GM12873 (cell line): ENCODE measurements around the gene FOXJ3.
A peak's percentile ranks its signal among the peaks of the same experiment; 100 is the strongest.

Experiments used
- TF ChIP-seq, protein P1 (sequence below): IDR thresholded peaks from 2 replicates; pipeline ENCODE4 v1.5.1; 2012; ENCODE audit warnings: low read depth, mild to moderate bottlenecking, moderate library complexity, low read length, control low read depth; ENCODE audit not compliant: insufficient read depth; ENCODE audit errors: missing control alignments

FOXJ3 gene

DNA sequence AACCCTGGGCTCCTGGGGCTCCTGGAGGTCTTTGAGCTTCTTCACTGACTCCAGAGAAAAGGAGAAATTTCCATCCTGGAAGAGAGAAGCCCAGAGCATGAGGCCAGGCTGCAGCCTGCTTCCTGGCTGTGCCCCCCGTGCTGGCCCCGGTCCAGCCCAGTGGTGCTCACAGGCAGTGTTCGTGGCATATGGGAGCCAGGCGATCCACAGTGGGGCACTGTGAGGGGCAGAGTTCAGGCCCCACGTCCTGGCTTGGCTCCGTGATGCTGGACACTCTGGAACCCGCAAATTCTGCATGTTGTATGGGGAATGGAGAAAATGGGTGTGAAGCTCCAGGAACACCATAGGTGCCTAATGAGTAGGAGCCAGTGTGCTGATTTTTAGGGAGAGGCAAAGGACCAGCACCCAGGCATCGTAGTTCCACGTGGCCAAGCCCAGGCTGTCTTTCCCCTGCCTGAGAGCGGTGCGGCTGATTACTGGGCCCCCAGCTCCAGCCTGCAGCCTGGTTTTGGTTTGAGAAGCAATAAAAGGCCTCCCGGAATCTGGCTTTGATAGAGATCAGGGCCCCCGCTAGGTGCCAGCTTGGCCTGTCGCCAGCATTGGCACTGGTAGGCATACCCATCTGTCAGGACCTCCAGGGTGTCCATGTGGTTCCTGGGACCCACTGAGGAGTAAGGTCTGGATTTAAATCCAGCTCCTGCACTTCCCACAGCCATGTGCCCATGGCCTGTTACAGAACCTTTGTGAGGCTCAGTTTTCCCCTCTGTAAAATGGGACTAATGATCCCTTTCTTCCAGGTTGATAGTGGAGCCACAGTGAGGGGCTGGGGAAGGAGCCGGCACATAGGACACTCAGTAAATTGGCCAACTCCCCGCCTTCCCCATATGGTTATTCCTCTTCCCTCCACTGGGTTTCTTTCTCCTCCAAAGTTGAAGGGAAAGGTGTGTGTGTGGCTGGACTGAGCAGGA is 171.2 kb downstream of the FOXJ3 start:
- TF ChIP-seq, protein P1, sequence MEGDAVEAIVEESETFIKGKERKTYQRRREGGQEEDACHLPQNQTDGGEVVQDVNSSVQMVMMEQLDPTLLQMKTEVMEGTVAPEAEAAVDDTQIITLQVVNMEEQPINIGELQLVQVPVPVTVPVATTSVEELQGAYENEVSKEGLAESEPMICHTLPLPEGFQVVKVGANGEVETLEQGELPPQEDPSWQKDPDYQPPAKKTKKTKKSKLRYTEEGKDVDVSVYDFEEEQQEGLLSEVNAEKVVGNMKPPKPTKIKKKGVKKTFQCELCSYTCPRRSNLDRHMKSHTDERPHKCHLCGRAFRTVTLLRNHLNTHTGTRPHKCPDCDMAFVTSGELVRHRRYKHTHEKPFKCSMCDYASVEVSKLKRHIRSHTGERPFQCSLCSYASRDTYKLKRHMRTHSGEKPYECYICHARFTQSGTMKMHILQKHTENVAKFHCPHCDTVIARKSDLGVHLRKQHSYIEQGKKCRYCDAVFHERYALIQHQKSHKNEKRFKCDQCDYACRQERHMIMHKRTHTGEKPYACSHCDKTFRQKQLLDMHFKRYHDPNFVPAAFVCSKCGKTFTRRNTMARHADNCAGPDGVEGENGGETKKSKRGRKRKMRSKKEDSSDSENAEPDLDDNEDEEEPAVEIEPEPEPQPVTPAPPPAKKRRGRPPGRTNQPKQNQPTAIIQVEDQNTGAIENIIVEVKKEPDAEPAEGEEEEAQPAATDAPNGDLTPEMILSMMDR = no peak

DNA sequence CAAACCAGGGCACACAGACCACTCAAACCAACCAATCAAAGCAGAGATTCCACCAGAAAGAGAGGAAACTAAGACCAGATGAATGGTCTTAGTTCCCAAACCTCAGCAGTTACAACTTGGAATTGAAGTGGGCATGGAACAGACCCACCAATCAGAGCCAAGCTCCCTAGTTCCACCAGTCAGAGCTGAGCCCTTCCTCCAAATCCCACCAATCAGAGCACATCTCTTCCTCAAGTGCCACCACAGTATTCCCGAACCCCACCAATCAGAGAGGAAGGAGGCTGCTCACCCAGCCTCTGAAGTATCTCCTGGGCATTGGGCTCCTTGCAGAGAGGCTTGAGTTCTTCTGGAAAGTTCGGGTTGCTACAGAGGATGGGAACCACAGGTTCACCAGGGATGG is 171.9 kb downstream of the FOXJ3 start:
- TF ChIP-seq, protein P1 = no peak

DNA sequence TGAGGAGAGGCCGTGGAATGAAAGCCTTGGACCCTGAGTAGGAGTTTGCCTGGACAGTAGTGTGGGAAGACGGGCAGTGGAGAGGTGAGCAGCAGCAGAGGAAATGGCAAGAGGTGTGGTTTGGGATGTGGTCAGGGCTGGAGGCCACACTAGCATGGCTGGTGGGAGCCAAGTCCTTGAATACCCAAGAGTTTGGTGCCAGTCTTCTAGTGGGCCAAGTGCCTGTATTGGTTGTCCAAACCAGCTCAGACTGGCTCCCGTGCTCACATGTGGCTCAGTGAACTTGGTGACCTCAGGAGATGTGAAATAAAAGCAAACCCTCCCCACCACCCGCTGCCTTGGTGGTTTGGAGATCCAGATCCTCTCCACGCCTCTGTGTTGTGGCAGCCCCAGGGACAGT is 172.9 kb downstream of the FOXJ3 start:
- TF ChIP-seq, protein P1 = no peak

DNA sequence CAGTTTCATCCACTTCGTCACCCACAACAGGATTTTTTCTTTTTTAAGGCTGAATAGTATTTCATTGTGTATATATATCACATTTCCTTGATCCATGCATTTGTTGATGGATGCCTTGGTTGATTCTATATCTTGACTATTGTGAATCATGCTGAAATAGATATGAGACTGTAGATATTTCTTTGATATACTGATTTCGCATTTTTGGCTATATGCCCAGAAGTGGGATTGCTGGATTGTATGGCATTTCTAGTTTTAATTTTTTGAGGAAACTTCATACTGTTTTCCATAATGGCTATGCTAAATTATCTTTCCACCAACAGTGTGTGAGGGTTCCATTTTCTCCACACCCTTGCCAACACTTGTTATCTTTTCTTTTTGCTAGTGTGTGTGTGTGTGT is 176.8 kb downstream of the FOXJ3 start:
- TF ChIP-seq, protein P1 = no peak

DNA sequence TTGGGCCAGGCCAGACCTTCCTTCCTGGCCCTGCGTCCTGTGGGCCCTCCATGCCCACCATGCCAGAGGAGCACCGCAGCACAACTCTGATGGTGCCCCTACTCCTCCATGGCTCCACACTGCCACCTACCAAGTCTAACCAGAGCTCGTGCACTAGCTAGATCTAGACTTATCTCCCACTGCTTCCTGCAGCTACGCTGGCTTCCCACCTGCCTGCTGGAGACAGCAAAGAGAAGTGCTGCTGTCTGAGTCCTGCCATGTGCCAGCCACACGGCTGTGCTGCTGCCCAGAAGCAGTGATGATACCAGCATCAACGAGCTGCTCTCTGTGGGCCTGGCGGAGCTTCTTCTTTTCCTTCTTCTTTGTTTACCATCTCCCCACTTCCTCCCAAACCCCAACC is 177.4 kb downstream of the FOXJ3 start:
- TF ChIP-seq, protein P1 = peak; percentile 29

DNA sequence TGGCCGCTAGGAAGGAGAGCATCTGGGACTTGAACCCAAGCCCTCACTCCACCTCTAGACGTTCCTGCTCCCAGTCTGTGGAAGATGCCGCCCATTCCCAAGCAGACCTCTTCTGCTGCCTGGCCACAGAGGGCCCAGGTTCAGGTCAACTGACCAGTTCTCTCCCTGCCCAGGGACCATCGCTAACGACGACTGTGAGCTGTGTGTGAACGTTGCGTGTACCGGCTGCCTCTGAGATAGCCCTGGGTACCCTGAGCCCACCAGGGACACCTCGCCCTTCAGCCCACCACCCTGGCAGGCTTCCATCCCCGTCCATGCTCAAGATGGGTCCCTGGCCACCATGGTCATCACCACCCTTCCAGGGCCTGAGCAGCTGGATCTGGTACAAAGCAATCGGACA is 179.7 kb downstream of the FOXJ3 start:
- TF ChIP-seq, protein P1 = no peak

DNA sequence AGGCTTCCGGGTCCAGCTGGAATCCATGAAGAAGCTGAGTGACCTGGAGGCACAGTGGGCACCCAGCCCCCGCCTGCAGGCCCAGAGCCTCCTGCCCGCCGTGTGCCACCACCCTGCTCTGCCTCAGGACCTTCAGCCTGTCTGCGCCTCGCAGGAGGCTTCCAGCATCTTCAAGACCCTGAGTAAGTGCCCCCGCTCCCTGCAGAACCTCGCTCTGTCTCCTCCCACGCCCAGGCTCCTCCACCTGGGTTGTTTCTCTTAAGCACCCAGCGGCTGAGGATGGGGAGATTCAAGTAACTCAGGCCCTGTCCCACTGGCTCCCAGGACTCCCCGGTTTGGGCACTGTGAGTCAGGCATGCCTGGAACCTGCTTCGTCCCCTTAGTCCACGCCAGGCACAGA is 180.3 kb downstream of the FOXJ3 start:
- TF ChIP-seq, protein P1 = no peak
